T-cell (primary cell): ENCODE data around the gene RABEP1. TPM values are rescaled to one million over a fixed set of nuclear protein-coding genes. Genes with fewer than 3 reads are reported as not detected.

Experiments
- ATAC-seq, 4 experiments: fragments of 200-7000 bp in 3 of 4; fragments of 150-1000 bp in 1 of 4; cut with Tn5 transposase; replicated peaks in 1 of 4; 1 replicate in 3 of 4; 2 replicates in 1 of 4; pipeline ENCODE4 v1.10.0; 2021; ENCODE audit warnings: moderate library complexity in 3 of 4, mild to moderate bottlenecking in 2 of 4, moderate number of reproducible peaks in 1 of 4
- CTCF ChIA-PET, 2 donors: fragments of 300-600 bp; sonication (Branson Sonifier 250); formaldehyde crosslinking; loops; one replicate each; lab custom pipeline; 2022; ENCODE audit warnings: antibody characterized with exemption in 2 of 2; lab: Charles Lee
- POLR2A ChIA-PET, 2 donors: fragments of 300-600 bp; sonication (Branson Sonifier 250); formaldehyde crosslinking; loops; one replicate each; lab custom pipeline; 2022; ENCODE audit warnings: antibody characterized with exemption in 2 of 2; lab: Charles Lee
- DNase-seq, 35 experiments: peaks; one replicate each; pipeline versions ENCODE4 v3.0.0 to v3.0.0-alpha.2; 2013 to 2023
- H3K27ac ChIP-seq: one replicate; pipeline ENCODE4 v1.5.1; 2013; ENCODE audit warnings: low read length
- H3K27me3 ChIP-seq, 2 experiments: replicated peaks in 1 of 2; 1 replicate in 1 of 2; 2 replicates in 1 of 2; pipeline versions ENCODE4 v1.6.1 to v1.7.0; 2013; ENCODE audit warnings: low read length in 1 of 2, mixed read lengths in 1 of 2; ENCODE audit not compliant: control insufficient read depth in 2 of 2, insufficient read depth in 2 of 2; ENCODE audit errors: extremely low read depth in 1 of 2
- H3K36me3 ChIP-seq, 2 donors: 1 replicate in 1 of 2; 2 replicates in 1 of 2; pipeline versions ENCODE4 v1.6.1 to v1.7.0; 2013; ENCODE audit warnings: low read length in 1 of 2; ENCODE audit not compliant: control insufficient read depth in 2 of 2, insufficient read depth in 1 of 2; ENCODE audit errors: extremely low read depth in 1 of 2
- H3K4me1 ChIP-seq, 2 experiments: 1 replicate in 1 of 2; 2 replicates in 1 of 2; pipeline versions ENCODE4 v1.6.1 to v1.7.0; 2013; ENCODE audit warnings: low read length in 2 of 2, mixed read lengths in 1 of 2; ENCODE audit not compliant: insufficient read depth in 2 of 2, control insufficient read depth in 1 of 2; ENCODE audit errors: extremely low read depth in 1 of 2
- H3K4me3 ChIP-seq, 2 donors: 1 replicate in 1 of 2; 2 replicates in 1 of 2; pipeline versions ENCODE4 v1.5.1 to v1.7.0; 2013; ENCODE audit warnings: mild to moderate bottlenecking in 2 of 2, low read length in 1 of 2, moderate library complexity in 1 of 2; ENCODE audit not compliant: control insufficient read depth in 1 of 2; ENCODE audit errors: extremely low read depth in 1 of 2
- H3K9me3 ChIP-seq: 2 replicates; pipeline ENCODE4 v1.7.0; 2013
- H3K27ac Mint-ChIP-seq, 2 donors: one replicate each; pipeline ENCODE4 v1.8.0; 2020 to 2021; ENCODE audit warnings: mild to moderate bottlenecking in 2 of 2, mixed read lengths in 2 of 2
- H3K27me3 Mint-ChIP-seq, 2 donors: one replicate each; pipeline ENCODE4 v1.8.0; 2021 to 2022; ENCODE audit warnings: mixed read lengths in 2 of 2
- H3K36me3 Mint-ChIP-seq: one replicate; pipeline ENCODE4 v1.8.0; 2021; ENCODE audit warnings: mixed read lengths
- H3K4me1 Mint-ChIP-seq, 3 donors: one replicate each; pipeline ENCODE4 v1.8.0; 2020 to 2022; ENCODE audit warnings: mixed read lengths in 3 of 3, mild to moderate bottlenecking in 1 of 3
- H3K4me3 Mint-ChIP-seq, 3 donors: one replicate each; pipeline ENCODE4 v1.8.0; 2020 to 2022; ENCODE audit warnings: mild to moderate bottlenecking in 3 of 3, mixed read lengths in 3 of 3, moderate library complexity in 3 of 3
- H3K9me3 Mint-ChIP-seq, 3 donors: one replicate each; pipeline ENCODE4 v1.8.0; 2020 to 2022; ENCODE audit warnings: mixed read lengths in 3 of 3
- WGBS: methylation state at CpG from one replicate; pipeline ENCODE4 v1.1.5; 2013; ENCODE audit warnings: missing lambda C conversion rate; ENCODE audit not compliant: insufficient coverage; 5-methylcytosine and 5-hydroxymethylcytosine counted together
- total RNA-seq, 35 experiments: library from RNA in 6 of 35; stranded (reverse) in 6 of 35; fragments of 120-200 nt in 1 of 35; gene quantifications; one replicate each; pipeline versions ENCODE4 v1.2.1 to v1.2.4 and lab custom pipeline; 2013 to 2026

RABEP1 gene
- total RNA-seq, 5 donors from 2014 or later (not counting 1 experiment from before 2014, with no cell fraction given) = 39.1 to 48.1 (median 47.7) TPM

- ATAC-seq (no peak), DNase-seq (no peak)
- no peak overlapping the region for H3K4me3 Mint-ChIP-seq
- no peaks in the 10 kb centered on the region for H3K4me1 Mint-ChIP-seq
- Histone ChIP-seq H3K9me3 (no peaks in the 10 kb centered on the region), H3K27ac (no peak overlapping the region), H3K36me3 (peaks cover 14 to 72% of the 10 kb centered on the region in 2 donors), H3K27me3 (no peaks in the 10 kb centered on the region), H3K4me3 (no peak overlapping the region), H3K4me1 (no peaks in the 10 kb centered on the region)
- no peaks in the 10 kb centered on the region for H3K27me3 Mint-ChIP-seq
- no peaks in the 10 kb centered on the region for H3K9me3 Mint-ChIP-seq
- peak overlapping the region in 1 of 2 donors; percentile 70 for H3K27ac Mint-ChIP-seq
- peaks cover 52% of the 10 kb centered on the region for H3K36me3 Mint-ChIP-seq
- ChIA-PET CTCF (no interaction called here), POLR2A (no interaction called here)
- WGBS = 86% methylated on average over 2 of the region's 4 CpGs
Observed at GRCh38 chr17:5352681-5353289, 70.7 kb downstream of the RABEP1 start.

- Mint-ChIP-seq H3K27me3 (no peaks in the 10 kb centered on the region), H3K36me3 (peaks cover 47% of the 10 kb centered on the region), H3K9me3 (no peaks in the 10 kb centered on the region), H3K4me1 (no peaks in the 10 kb centered on the region), H3K27ac (peak overlapping the region in 1 of 2 donors; percentile 60), H3K4me3 (no peak overlapping the region)
- no peak for DNase-seq
- no peak for ATAC-seq
- Histone ChIP-seq H3K36me3 (peaks cover 7 to 70% of the 10 kb centered on the region in 2 donors), H3K27ac (no peak overlapping the region), H3K27me3 (no peaks in the 10 kb centered on the region), H3K4me3 (no peak overlapping the region), H3K9me3 (no peaks in the 10 kb centered on the region), H3K4me1 (no peaks in the 10 kb centered on the region)
- no CpG with 5 or more reads among the region's 2 CpGs for WGBS
- ChIA-PET POLR2A (no interaction called here), CTCF (no interaction called here)
Observed at GRCh38 chr17:5354310-5354709, 72.2 kb downstream of the RABEP1 start.

- Mint-ChIP-seq H3K9me3 (no peaks in the 10 kb centered on the region), H3K4me1 (no peaks in the 10 kb centered on the region), H3K36me3 (peaks cover 45% of the 10 kb centered on the region), H3K4me3 (no peak overlapping the region), H3K27me3 (no peaks in the 10 kb centered on the region), H3K27ac (peak overlapping the region in 1 of 2 donors; percentile 11)
- ChIA-PET CTCF (no interaction called here), POLR2A (no interaction called here)
- Histone ChIP-seq H3K9me3 (no peaks in the 10 kb centered on the region), H3K27me3 (no peaks in the 10 kb centered on the region), H3K27ac (no peak overlapping the region), H3K4me1 (no peaks in the 10 kb centered on the region), H3K4me3 (no peak overlapping the region), H3K36me3 (peaks cover 7 to 74% of the 10 kb centered on the region in 2 donors)
- ATAC-seq (no peak), DNase-seq (no peak)
- whole genome bisulfite sequencing = 88% methylated on average over 1 of the region's 2 CpGs
Observed at GRCh38 chr17:5354886-5355415, 72.9 kb downstream of the RABEP1 start.

- Mint-ChIP-seq H3K27ac (peak overlapping the region in 1 of 2 donors; percentile 11), H3K4me3 (no peak overlapping the region), H3K36me3 (peaks cover 43% of the 10 kb centered on the region), H3K4me1 (no peaks in the 10 kb centered on the region), H3K27me3 (no peaks in the 10 kb centered on the region), H3K9me3 (no peaks in the 10 kb centered on the region)
- no peak for ATAC-seq
- Histone ChIP-seq H3K27ac (no peak overlapping the region), H3K9me3 (no peaks in the 10 kb centered on the region), H3K4me1 (no peaks in the 10 kb centered on the region), H3K36me3 (peaks cover 7 to 74% of the 10 kb centered on the region in 2 donors), H3K4me3 (no peak overlapping the region), H3K27me3 (no peaks in the 10 kb centered on the region)
- ChIA-PET POLR2A (no interaction called here), CTCF (no interaction called here)
- no peak for DNase-seq
- WGBS = no CpG with 5 or more reads among the region's 3 CpGs
Observed at GRCh38 chr17:5355421-5356129, 73.5 kb downstream of the RABEP1 start.

GRCh38 chr17:5361426-5361825 is 79.3 kb downstream of the RABEP1 start:
- no peaks in the 10 kb centered on the region for H3K4me1 ChIP-seq
- DNase-seq = no peak
- H3K27me3 ChIP-seq = no peaks in the 10 kb centered on the region
- no peak overlapping the region for H3K4me3 Mint-ChIP-seq
- H3K4me1 Mint-ChIP-seq = no peaks in the 10 kb centered on the region
- H3K36me3 Mint-ChIP-seq = peaks cover 40% of the 10 kb centered on the region
- 96% methylated on average over 6 of the region's 9 CpGs for WGBS
- H3K4me3 ChIP-seq = no peak overlapping the region
- no peaks in the 10 kb centered on the region for H3K27me3 Mint-ChIP-seq
- no peak for ATAC-seq
- peaks cover 0 to 80% of the 10 kb centered on the region in 2 donors for H3K36me3 ChIP-seq
- POLR2A ChIA-PET = no interaction called here
- H3K9me3 ChIP-seq = no peaks in the 10 kb centered on the region
- CTCF ChIA-PET = no interaction called here
- no peak overlapping the region for H3K27ac Mint-ChIP-seq
- H3K27ac ChIP-seq = no peak overlapping the region
- H3K9me3 Mint-ChIP-seq = no peaks in the 10 kb centered on the region

GRCh38 chr17:5362162-5362811 is 80.2 kb downstream of the RABEP1 start:
- Histone ChIP-seq H3K9me3 (no peaks in the 10 kb centered on the region), H3K27ac (no peak overlapping the region), H3K4me3 (no peak overlapping the region), H3K27me3 (no peaks in the 10 kb centered on the region), H3K4me1 (no peaks in the 10 kb centered on the region), H3K36me3 (peaks cover 0 to 81% of the 10 kb centered on the region in 2 donors)
- no peaks in the 10 kb centered on the region for H3K9me3 Mint-ChIP-seq
- H3K4me3 Mint-ChIP-seq = no peak overlapping the region
- no peak overlapping the region for H3K27ac Mint-ChIP-seq
- no peak for ATAC-seq
- H3K36me3 Mint-ChIP-seq = peaks cover 40% of the 10 kb centered on the region
- no peak for DNase-seq
- no peaks in the 10 kb centered on the region for H3K4me1 Mint-ChIP-seq
- ChIA-PET POLR2A (no interaction called here), CTCF (no interaction called here)
- 100% methylated on average over 4 of the region's 7 CpGs for WGBS
- no peaks in the 10 kb centered on the region for H3K27me3 Mint-ChIP-seq
